ENCODE measurements around the gene KCNAB1.

The KCNAB1 gene

GRCh38 chr3:156140001-156140595, 19.7 kb downstream of the KCNAB1 start:
- no peak for DNase-seq

- no peak for DNase-seq
Observed at GRCh38 chr3:156142702-156143101, 22.3 kb downstream of the KCNAB1 start.

GRCh38 chr3:156143136-156143535, 22.8 kb downstream of the KCNAB1 start:
- DNase-seq, result no peak

- DNase-seq, result no peak
Observed at GRCh38 chr3:156144060-156144459, 23.7 kb downstream of the KCNAB1 start.

- no peak for DNase-seq
Observed at GRCh38 chr3:156145866-156146265, 25.5 kb downstream of the KCNAB1 start.

- no peak for DNase-seq
Observed at GRCh38 chr3:156148345-156148945, 28.1 kb downstream of the KCNAB1 start.

- DNase-seq, result peak; percentile 46
Observed at GRCh38 chr3:156148946-156149381, 28.6 kb downstream of the KCNAB1 start.

- no peak for DNase-seq
Observed at GRCh38 chr3:156149876-156150275, 29.5 kb downstream of the KCNAB1 start.

- peak; percentile 74 for DNase-seq
Observed at GRCh38 chr3:156150434-156151066, 30.2 kb downstream of the KCNAB1 start.

- peak; percentile 67 for DNase-seq
Observed at GRCh38 chr3:156151824-156152428, 31.5 kb downstream of the KCNAB1 start.

- DNase-seq, result no peak
Observed at GRCh38 chr3:156158656-156159295, 38.4 kb downstream of the KCNAB1 start.

- no peak for DNase-seq
Observed at GRCh38 chr3:156160647-156161046, 40.3 kb downstream of the KCNAB1 start.

- DNase-seq, result no peak
Observed at GRCh38 chr3:156161172-156161571, 40.8 kb downstream of the KCNAB1 start.

- no peak for DNase-seq
Observed at GRCh38 chr3:156163848-156164247, 43.5 kb downstream of the KCNAB1 start.

GRCh38 chr3:156166808-156167207, 46.4 kb downstream of the KCNAB1 start:
- DNase-seq, result no peak

- no peak for DNase-seq
Observed at GRCh38 chr3:156170571-156170970, 50.2 kb downstream of the KCNAB1 start.

GRCh38 chr3:156171281-156172267, 51.2 kb downstream of the KCNAB1 start:
- no peak for DNase-seq

- no peak for DNase-seq
Observed at GRCh38 chr3:156172536-156172935, 52.2 kb downstream of the KCNAB1 start.

- no peak for DNase-seq
Observed at GRCh38 chr3:156174229-156174847, 54.0 kb downstream of the KCNAB1 start.

GRCh38 chr3:156175570-156175969, 55.2 kb downstream of the KCNAB1 start:
- no peak for DNase-seq

GRCh38 chr3:156176048-156176447, 55.7 kb downstream of the KCNAB1 start:
- DNase-seq, result no peak
